Stimulated activated CD4-positive, alpha-beta T cell treated with anti-CD3 and anti-CD28 coated beads, TNF-alpha, amount 100 ng/mL, for 4 hours (primary cell): Measurements from ENCODE around the gene HHATL.

ENCODE experiments used
- DNase-seq, 3 experiments: peaks; one replicate each; pipeline ENCODE4 v3.0.0-alpha.2; 2020; ENCODE audit warnings: low read depth in 3 of 3

Gene HHATL

GRCh38 chr3:42712688-42713372 lies 10.2 kb upstream of the HHATL start:
- DNase-seq = no peak

GRCh38 chr3:42712344-42712648 lies 9.7 kb upstream of the HHATL start:
- DNase-seq = no peak

- DNase-seq = no peak
Measured at GRCh38 chr3:42711491-42712343, 9.1 kb upstream of the HHATL start.

GRCh38 chr3:42710323-42711021 lies 7.9 kb upstream of the HHATL start:
- DNase-seq = no peak

- DNase-seq = no peak
Measured at GRCh38 chr3:42709621-42710020, 7.0 kb upstream of the HHATL start.

GRCh38 chr3:42708611-42709151 lies 6.1 kb upstream of the HHATL start:
- no peak for DNase-seq

GRCh38 chr3:42707620-42708355 lies 5.2 kb upstream of the HHATL start:
- DNase-seq = no peak

- DNase-seq = no peak
Measured at GRCh38 chr3:42706721-42707619, 4.4 kb upstream of the HHATL start.

GRCh38 chr3:42705962-42706585 lies 3.5 kb upstream of the HHATL start:
- no peak for DNase-seq

GRCh38 chr3:42705058-42705767 lies 2.6 kb upstream of the HHATL start:
- no peak for DNase-seq

- no peak for DNase-seq
Measured at GRCh38 chr3:42704136-42704841, 1.7 kb upstream of the HHATL start.

- DNase-seq = no peak
Measured at GRCh38 chr3:42703695-42704025, 1.1 kb upstream of the HHATL start.

GRCh38 chr3:42702982-42703694 lies 540 bp upstream of the HHATL start:
- DNase-seq = no peak

- peak in 2 of 3 experiments; percentile 7 to 20 for DNase-seq
Measured at GRCh38 chr3:42701371-42702065, 1.1 kb downstream of the HHATL start.

GRCh38 chr3:42700366-42701288 lies 2.0 kb downstream of the HHATL start:
- no peak for DNase-seq

- DNase-seq = no peak
Measured at GRCh38 chr3:42699511-42699971, 3.1 kb downstream of the HHATL start.

- no peak for DNase-seq
Measured at GRCh38 chr3:42698911-42699230, 3.7 kb downstream of the HHATL start.
